Stimulated activated naive CD4-positive, alpha-beta T cell (primary cell): ENCODE data around the gene FCGR3A.
"Not testable (repeated sequence)": the region's sequence is repeated elsewhere in the genome, so short reads cannot be mapped to it uniquely, and the experiment has no call there.

Experiments used
- DNase-seq, 6 experiments: peaks; one replicate each; lab custom pipeline; 2025; lab: John Stamatoyannopoulos, UW

Gene FCGR3A

GRCh38 chr1:161530158-161530557 is 19.5 kb downstream of the FCGR3A start:
- peak; percentile 38 to 80 (median 62) for DNase-seq

GRCh38 chr1:161529463-161530104 is 20.0 kb downstream of the FCGR3A start:
- not testable (repeated sequence) for DNase-seq

DNA sequence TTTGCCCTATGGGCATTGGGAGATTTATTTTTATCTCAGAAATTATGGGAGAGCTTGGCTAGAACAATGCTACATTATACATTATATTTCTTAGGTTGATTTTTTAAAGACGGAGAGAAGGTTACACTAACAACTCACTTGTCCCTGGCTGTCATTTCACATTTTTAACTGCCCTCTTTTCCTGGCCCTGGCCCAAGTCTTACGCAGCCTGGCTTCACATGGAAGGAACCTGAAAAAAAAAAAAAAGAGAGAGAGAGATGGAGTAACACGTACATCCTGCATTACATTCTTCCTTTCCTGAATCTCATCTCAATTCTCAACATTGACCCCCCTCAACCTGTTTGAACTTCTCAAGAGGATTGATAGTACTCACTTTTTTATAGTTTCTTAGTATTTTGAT is 21.1 kb downstream of the FCGR3A start:
- DNase-seq = not testable (repeated sequence)

- not testable (repeated sequence) for DNase-seq
These were observed 23.7 kb downstream of the FCGR3A start for GRCh38 chr1:161525918-161526317.

- DNase-seq = not testable (repeated sequence)
These were observed 24.3 kb downstream of the FCGR3A start for GRCh38 chr1:161525321-161525720.

GRCh38 chr1:161524742-161525291 is 24.8 kb downstream of the FCGR3A start:
- peak in 4 of 6 experiments; percentile 7 to 51 (median 30) for DNase-seq

DNA sequence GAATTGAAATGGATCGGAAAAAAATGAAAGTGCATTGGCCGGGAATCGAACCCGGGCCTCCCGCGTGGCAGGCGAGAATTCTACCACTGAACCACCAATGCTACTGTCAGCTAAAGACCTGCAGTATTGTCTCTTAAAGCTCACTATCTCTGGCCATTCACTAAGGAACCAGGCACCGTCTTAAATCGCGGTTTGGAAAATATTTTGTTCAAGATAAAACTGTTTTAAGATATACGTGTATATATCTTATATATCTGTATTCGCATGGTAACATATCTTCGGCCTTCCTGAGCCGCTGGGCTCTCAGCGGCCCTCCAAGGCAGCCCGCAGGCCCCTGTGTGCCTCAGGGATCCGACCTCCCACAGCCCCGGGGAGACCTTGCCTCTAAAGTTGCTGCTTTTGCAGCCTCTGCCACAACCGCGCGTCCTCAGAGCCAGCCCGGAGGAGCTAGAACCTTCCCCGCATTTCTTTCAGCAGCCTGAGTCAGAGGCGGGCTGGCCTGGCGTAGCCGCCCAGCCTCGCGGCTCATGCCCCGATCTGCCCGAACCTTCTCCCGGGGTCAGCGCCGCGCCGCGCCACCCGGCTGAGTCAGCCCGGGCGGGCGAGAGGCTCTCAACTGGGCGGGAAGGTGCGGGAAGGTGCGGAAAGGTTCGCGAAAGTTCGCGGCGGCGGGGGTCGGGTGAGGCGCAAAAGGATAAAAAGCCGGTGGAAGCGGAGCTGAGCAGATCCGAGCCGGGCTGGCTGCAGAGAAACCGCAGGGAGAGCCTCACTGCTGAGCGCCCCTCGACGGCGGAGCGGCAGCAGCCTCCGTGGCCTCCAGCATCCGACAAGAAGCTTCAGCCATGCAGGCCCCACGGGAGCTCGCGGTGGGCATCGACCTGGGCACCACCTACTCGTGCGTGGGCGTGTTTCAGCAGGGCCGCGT is 25.5 kb downstream of the FCGR3A start, which contains the start of gene HSPA6:
TSS of gene HSPA6 (plus strand) at position 724 of the 925 bp plus-strand sequence. CDS start at position 843, 119 bp downstream.
- peak; percentile 58 to 92 (median 77) for DNase-seq

DNA sequence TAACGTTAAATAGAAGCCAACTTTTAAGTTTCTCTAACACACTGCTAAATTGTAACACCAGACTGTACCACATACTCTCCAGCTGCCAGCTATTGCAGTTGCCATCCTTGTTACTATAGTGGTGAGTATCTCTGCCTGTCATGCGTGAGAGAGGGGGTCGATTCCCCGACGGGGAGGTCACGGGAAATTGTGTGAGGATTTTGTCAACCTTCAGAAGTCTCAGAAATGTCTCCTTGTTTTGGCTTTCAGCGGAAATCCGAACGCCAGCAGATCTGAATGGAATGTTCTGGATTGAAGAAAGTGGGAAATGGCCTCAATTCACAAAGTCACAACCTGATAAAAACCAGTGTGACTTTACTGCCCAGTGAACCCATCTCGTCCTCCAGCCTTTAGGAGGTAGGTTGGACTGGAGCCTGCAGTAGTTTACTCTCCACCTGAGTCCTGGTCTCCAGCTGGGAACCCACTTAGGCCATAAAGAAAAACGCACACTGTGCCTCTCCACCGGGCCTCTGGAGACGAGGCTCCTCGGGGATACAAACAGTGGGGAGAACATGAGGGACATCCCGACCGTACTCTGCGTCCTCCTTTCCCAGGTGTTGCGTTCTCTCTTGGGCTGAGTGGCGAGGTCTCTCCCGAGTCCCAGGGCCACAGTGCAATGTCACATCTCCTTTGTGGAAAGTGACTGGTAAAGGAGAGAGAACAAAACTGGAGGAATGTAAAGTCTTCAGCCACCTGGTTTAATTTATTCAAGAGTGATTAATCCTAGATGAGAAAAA is 26.4 kb downstream of the FCGR3A start:
- not testable (repeated sequence) for DNase-seq

- DNase-seq = not testable (repeated sequence)
These were observed 35.7 kb downstream of the FCGR3A start for GRCh38 chr1:161513953-161514352.

- not testable (repeated sequence) for DNase-seq
These were observed 36.2 kb downstream of the FCGR3A start for GRCh38 chr1:161513448-161513780.

GRCh38 chr1:161512636-161513447 is 36.8 kb downstream of the FCGR3A start:
- not testable (repeated sequence) for DNase-seq

DNA sequence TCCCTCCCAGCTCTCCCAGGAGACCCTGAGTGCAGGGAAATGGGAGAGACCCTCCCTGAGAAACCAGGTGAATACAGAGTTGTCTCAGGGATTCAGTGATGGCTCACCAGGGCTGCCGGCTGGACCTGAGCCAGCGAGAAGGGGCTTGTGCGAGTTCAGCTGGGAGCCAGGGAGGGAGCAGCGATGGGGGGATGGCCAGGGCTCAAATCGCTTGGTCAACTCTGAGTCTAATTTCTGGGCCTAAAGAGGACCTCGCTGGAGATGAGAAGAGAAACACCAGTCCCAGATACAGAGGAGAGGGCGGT is 37.9 kb downstream of the FCGR3A start:
- no peak for DNase-seq

GRCh38 chr1:161511018-161511755 is 38.4 kb downstream of the FCGR3A start:
- DNase-seq = no peak

GRCh38 chr1:161510477-161510876 is 39.1 kb downstream of the FCGR3A start:
- DNase-seq = no peak

DNA sequence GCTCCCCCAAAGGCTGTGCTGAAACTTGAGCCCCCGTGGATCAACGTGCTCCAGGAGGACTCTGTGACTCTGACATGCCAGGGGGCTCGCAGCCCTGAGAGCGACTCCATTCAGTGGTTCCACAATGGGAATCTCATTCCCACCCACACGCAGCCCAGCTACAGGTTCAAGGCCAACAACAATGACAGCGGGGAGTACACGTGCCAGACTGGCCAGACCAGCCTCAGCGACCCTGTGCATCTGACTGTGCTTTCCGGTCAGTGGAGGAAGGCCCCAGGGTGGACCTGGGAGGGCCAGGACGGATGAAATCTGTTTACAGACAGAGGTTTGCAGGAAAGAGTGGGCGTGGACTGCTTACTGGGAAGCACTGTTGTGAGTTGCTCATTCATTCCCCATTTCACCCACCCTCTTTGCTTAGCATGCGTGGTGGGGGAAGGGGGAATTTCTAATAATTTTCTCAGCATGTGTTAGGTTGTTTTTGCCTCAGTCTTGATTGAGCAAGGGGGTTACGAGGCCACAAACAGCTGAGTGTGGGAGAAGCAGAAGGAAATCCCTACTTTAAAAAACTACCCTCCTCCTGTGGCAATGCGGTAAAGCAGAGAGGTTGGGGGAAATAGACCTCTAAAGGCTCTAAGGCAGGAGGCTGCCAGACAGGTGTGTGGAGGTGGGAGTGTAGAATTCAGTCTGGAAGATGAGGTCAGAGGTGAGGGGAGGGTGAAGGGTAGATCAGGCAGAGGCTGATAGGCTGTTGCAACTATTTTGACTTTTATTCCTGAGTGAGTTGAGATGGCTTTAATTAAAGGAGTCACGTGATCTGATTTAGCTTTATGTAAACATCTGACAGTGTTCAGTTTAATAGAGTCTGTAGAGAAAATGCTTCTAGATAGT is 43.0 kb downstream of the FCGR3A start:
- DNase-seq = no peak

DNA sequence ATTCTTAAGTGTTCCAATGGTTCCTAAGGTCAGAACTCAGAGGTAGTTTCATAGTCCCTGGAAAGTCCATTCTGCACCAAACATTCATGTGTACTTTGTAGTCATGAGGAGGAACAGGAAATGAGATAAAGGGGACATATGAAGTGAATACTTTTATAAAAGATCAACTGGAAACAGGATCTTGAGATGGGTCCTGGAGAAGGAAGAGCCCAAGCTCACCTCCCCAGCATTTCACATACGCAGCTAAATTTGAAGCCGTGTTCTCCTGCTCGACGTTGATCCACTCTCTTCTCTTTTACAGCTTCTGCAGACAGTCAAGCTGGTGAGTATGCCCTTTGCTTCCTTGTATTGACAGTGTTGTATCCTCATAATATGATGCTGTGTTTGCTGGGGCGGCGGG is 43.9 kb downstream of the FCGR3A start:
- no peak for DNase-seq

DNA sequence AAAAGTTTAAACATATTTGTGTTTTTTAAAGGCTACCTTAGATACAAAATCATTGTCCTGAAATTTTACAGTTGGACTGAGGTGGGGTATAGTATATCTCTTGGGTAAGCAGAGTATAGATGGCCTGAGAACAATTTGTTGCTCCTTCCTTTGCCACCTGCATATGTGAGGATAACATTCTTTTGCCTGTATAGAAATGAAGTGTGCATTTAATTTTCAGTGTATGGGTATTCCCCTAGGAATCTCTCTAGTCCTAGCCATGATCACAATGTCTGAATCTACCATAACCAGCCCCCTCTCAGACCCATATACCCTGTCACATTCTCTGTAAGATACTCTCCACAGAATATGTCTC is 46.2 kb downstream of the FCGR3A start:
- DNase-seq = no peak

GRCh38 chr1:161502641-161503393 is 46.8 kb downstream of the FCGR3A start:
- no peak for DNase-seq

DNA sequence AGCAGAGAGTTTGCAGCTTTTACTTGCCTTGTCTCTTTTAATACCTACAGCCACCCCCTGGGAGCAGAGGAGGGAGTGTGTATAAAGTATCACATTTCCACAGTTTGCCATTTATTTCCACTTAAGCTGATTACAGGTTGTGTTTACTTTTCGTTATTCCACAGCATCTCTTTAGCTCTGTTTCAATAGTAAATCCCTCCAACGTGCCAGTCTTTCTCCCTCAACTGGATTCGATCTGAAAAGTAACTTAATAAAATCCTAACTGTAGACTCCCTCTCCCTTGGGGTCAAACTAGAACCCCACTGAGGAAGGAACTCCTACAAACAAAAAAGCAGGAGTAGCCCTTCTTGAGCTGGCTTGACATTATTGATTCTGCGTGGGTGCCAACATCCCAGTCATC is 47.4 kb downstream of the FCGR3A start:
- no peak for DNase-seq
